Ascending aorta (tissue), 2 donors: ENCODE measurements around the gene GPR78. TPM values are rescaled to one million over a fixed set of nuclear protein-coding genes. Genes with fewer than 3 reads are reported as not detected.

Experiments
- DNase-seq, 2 donors: peaks; one replicate each; pipeline ENCODE4 v3.0.0-alpha.2; 2019; ENCODE audit warnings: low spot score in 2 of 2
- H3K27ac ChIP-seq, 2 donors: fragments of 200-600 bp; sonication (generic); one replicate each; pipeline ENCODE4 v1.5.1; 2016 to 2017; ENCODE audit warnings: mild to moderate bottlenecking in 1 of 2
- H3K27me3 ChIP-seq: fragments of 200-600 bp; sonication (generic); one replicate; pipeline ENCODE4 v1.5.1; 2017
- H3K36me3 ChIP-seq, 2 donors: fragments of 200-600 bp; sonication (generic); one replicate each; pipeline ENCODE4 v1.5.1; 2016
- H3K4me1 ChIP-seq, 2 donors: fragments of 200-600 bp; sonication (generic); one replicate each; pipeline ENCODE4 v1.5.1; 2016 to 2017; ENCODE audit warnings: mild to moderate bottlenecking in 1 of 2
- H3K4me3 ChIP-seq, 2 donors: fragments of 200-600 bp; sonication (generic); one replicate each; pipeline ENCODE4 v1.5.1; 2016 to 2017; ENCODE audit warnings: mild to moderate bottlenecking in 1 of 2
- H3K9me3 ChIP-seq, 2 donors: fragments of 200-600 bp; sonication (generic); one replicate each; pipeline ENCODE4 v1.5.1; 2016
- intact Hi-C: fragments of 100-400 bp; cut with DNase I; formaldehyde crosslinking; loops from one replicate; pipeline ENCODE4 v1.15.1; 2023
- total RNA-seq: library from RNA; depleted of rRNA; stranded (reverse); fragments of >200 nt; gene quantifications from one replicate; pipeline ENCODE4 v1.1.0, GENCODE V29; 2016
- TF ChIP-seq, protein P1 (sequence below), 3 experiments: fragments of 200-600 bp in 2 of 3; fragments of 450-650 bp in 1 of 3; sonication (generic) in 2 of 3; IDR thresholded peaks; one replicate each; pipeline ENCODE4 v1.5.1; 2016 to 2019; ENCODE audit warnings: antibody characterized with exemption in 3 of 3, mild to moderate bottlenecking in 1 of 3, moderate library complexity in 1 of 3

The GPR78 gene
- total RNA-seq, 1 donor from 2014 or later: not detected

DNA sequence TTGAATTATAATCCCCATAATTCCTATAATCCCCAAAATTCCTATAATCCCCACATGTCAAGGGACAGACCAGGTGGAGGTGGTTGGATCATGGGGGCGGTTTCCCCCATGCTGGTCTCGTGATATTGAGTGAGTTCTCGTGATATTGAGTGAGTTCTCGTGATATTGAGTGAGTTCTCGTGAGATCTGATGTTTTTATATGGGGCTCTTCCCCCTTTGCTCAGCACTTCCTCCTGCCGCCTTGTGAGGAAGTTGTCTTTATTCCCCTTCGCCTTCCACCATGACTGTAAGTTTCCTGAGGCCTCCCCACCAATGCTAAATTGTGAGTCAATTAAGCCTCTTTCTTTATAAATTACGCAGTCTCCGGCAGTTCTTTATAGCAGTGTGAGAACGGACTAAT is 36.6 kb upstream of the GPR78 start:
- DNase-seq: no peak
- H3K27ac ChIP-seq: no peak overlapping the region
- H3K27me3 ChIP-seq: no peaks in the 10 kb centered on the region
- H3K36me3 ChIP-seq: no peaks in the 10 kb centered on the region
- intact Hi-C loops: no loop called here
- H3K4me1 ChIP-seq: no peaks in the 10 kb centered on the region
- TF ChIP-seq, protein P1, sequence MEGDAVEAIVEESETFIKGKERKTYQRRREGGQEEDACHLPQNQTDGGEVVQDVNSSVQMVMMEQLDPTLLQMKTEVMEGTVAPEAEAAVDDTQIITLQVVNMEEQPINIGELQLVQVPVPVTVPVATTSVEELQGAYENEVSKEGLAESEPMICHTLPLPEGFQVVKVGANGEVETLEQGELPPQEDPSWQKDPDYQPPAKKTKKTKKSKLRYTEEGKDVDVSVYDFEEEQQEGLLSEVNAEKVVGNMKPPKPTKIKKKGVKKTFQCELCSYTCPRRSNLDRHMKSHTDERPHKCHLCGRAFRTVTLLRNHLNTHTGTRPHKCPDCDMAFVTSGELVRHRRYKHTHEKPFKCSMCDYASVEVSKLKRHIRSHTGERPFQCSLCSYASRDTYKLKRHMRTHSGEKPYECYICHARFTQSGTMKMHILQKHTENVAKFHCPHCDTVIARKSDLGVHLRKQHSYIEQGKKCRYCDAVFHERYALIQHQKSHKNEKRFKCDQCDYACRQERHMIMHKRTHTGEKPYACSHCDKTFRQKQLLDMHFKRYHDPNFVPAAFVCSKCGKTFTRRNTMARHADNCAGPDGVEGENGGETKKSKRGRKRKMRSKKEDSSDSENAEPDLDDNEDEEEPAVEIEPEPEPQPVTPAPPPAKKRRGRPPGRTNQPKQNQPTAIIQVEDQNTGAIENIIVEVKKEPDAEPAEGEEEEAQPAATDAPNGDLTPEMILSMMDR (IDR thresholded peaks at IDR 0.05): no peak
- H3K9me3 ChIP-seq: no peaks in the 10 kb centered on the region
- no peak overlapping the region for H3K4me3 ChIP-seq

DNA sequence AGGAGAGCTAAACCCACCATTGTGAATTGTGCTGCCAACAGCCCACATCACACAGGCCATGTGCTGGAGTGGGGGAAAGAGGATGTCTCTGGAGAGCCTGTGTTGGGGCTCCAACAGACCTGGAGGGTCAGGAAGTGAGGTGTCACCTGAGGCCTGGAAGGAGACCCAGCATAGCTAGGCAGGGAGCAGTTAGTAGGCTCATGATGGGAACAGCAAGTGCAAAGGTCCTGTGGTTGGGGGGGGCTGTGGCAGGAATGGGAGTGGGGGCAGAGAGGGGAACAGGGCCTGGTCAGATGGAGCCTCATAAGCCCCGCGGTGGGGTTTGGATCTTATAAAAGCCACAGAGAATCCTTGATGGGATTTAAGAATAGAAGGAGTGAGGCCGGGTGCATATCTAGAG is 35.9 kb upstream of the GPR78 start:
- no peaks in the 10 kb centered on the region for H3K4me1 ChIP-seq
- TF ChIP-seq, protein P1 (IDR thresholded peaks at IDR 0.05): no peak
- intact Hi-C loops: no loop called here
- no peak overlapping the region for H3K27ac ChIP-seq
- H3K36me3 ChIP-seq: no peaks in the 10 kb centered on the region
- DNase-seq: no peak
- no peaks in the 10 kb centered on the region for H3K27me3 ChIP-seq
- H3K9me3 ChIP-seq: no peaks in the 10 kb centered on the region
- H3K4me3 ChIP-seq: no peak overlapping the region

DNA sequence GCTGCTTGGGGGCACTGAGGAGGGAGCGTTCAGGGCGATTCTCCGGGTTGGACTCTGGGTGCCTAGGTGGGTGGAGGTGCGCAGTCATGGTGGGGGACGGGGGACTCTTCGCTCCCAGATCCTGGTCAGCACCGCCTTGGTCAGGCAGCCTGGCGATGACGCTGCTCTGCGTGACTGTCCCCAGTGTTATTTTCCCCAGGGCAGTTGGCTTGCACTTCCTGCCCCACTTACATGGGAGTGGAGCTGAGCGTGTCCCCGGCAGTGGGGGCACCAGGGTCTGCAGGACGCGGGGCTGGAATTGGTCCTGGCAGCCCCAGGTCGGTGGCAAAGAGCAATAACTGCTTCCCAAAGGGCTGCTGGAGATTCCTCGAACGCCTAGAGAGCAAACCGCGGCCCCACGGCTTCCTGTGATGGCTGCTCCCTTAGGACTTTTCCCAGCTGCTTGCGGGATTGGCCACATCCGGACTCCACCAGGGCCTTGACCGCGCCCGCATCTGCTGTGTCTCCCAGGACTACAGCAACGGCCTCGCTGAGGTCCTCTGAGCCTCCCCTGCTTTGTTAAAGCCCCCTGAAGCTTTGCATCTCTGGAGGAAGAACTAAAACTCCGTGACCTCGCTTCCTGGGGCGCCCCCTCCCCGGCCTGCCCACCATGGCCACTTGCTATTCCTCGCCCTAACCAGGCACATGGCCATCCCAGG is 35.3 kb upstream of the GPR78 start:
- H3K27me3 ChIP-seq: no peaks in the 10 kb centered on the region
- no peak overlapping the region for H3K4me3 ChIP-seq
- H3K9me3 ChIP-seq: no peaks in the 10 kb centered on the region
- intact Hi-C loops: no loop called here
- H3K27ac ChIP-seq: no peak overlapping the region
- no peaks in the 10 kb centered on the region for H3K4me1 ChIP-seq
- H3K36me3 ChIP-seq: no peaks in the 10 kb centered on the region
- peak in 1 of 2 donors; percentile 54 for DNase-seq
- TF ChIP-seq, protein P1 (IDR thresholded peaks at IDR 0.05): no peak

DNA sequence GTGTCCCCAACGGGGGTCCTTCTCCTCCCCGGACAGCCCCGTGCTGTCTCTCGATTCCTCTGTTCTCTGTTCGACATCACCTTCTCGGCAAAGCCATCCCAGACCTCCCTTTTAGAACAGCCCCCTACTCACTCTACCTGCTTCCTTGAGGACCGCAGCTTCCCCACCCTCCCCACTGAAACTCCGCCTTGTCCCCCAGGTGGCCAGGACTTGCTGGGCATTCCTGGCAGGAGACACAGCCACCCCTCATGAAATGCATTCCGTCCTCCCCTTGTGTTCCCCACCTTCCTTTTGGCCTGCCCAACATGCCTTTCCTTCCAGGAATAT is 34.8 kb upstream of the GPR78 start:
- no peaks in the 10 kb centered on the region for H3K9me3 ChIP-seq
- intact Hi-C loops: no loop called here
- H3K27me3 ChIP-seq: no peaks in the 10 kb centered on the region
- DNase-seq: peak in 1 of 2 donors; percentile 16
- TF ChIP-seq, protein P1 (IDR thresholded peaks at IDR 0.05): no peak
- H3K4me3 ChIP-seq: no peak overlapping the region
- H3K4me1 ChIP-seq: no peaks in the 10 kb centered on the region
- no peaks in the 10 kb centered on the region for H3K36me3 ChIP-seq
- no peak overlapping the region for H3K27ac ChIP-seq

DNA sequence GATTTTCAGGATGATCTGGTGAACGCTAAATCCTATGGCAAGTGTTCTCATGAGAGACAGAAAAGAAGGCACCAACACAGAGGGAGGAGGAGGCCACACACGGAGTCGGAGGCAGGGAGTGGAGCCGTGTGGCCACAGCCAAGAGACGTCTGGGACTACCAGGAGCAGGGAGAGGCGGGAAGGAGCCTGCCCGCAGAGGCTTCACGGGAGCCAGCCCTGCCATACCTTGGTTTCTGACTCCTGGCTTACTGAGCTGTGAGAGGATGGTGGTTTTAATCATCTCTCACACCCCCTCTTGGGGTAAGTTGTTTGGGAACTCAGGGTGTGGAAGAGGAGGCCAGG is 33.5 kb upstream of the GPR78 start:
- Histone ChIP-seq H3K36me3 (no peaks in the 10 kb centered on the region), H3K27ac (no peak overlapping the region), H3K27me3 (no peaks in the 10 kb centered on the region), H3K4me1 (no peaks in the 10 kb centered on the region), H3K4me3 (no peak overlapping the region), H3K9me3 (no peaks in the 10 kb centered on the region)
- DNase-seq: no peak
- TF ChIP-seq, protein P1 (IDR thresholded peaks at IDR 0.05): no peak
- intact Hi-C loops: loop anchor here (2.0 kb wide), 1 partner anchor 78 kb away; no protein-coding TSS in a partner anchor
